ENCODE results near the gene DEFB124.

DEFB124 gene

DNA sequence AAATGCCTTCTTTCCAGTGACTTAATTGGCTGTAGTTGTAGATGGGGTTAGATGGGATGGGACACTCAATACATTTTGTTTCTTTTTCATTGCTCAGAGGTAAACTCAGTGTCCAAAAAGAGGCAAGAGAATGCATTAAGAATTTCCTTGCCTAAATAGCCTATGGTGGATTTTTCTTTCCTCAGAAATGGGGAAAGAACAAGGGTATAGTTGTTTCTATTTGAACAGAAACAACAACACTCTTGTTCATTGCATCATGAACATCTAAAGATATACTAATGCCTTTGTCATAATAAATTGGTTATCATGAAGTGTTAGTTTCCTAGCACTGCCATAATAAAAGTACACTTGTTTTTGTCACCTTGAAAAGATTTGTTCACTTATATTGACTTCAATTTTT, 49.1 kb downstream of the DEFB124 start:
- no peak for DNase-seq (ENCODE audit: low spot score)

DNA sequence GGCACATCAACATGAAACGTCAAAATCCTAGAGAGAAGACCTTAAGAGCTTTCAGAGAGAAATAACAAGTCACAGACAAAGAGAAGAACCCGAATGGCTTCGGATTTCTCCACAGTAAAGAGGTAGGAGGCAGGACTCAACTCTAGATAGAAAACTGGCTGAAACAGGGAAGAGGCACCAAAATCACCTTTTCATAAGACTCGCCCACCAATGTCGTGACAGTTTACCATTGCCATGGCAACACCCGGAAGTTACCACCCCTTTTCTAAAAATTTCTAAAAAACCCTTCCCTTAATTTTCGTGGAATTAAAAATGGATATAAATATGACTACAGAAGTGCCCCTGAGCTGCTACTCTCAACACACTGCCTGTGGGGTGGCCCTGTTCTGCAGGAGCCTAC, 56.6 kb downstream of the DEFB124 start:
- DNase-seq (ENCODE audit: low spot score): no peak

DNA sequence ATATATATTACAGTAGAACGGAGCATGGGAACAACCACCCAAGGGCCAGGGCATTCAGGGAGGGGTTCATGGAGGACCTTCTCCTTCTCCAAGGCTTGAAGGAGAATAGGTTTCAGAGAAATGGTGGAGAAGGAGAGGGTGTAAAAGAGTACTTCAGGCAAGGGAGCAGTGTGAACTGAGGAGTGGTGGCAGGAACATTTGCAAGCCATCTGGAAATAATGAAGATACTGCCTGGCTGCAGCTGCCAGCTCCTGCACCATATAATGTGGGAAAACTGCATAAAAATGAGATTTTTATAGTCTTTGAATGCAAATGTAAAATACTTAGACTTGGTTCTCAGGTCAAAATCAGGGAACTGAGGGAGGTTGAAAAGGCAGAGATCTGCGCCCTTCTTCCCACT, 59.3 kb downstream of the DEFB124 start:
- no peak for DNase-seq (ENCODE audit: low spot score)
